Loucy (cell line): ENCODE results near the gene CFAP157.

Experiments used
- CTCF ChIP-seq: fragments of 200-600 bp; sonication (generic); conservative IDR thresholded peaks from 2 replicates; pipeline ENCODE4 v1.5.1; 2014; ENCODE audit warnings: mild to moderate bottlenecking, antibody characterized with exemption, low read length
- EZH2phosphoT487 ChIP-seq: fragments of 200-600 bp; IDR thresholded peaks from 2 replicates; pipeline ENCODE4 v1.6.1; 2018; ENCODE audit warnings: antibody characterized with exemption, mild to moderate bottlenecking, moderate library complexity, borderline replicate concordance

DNA sequence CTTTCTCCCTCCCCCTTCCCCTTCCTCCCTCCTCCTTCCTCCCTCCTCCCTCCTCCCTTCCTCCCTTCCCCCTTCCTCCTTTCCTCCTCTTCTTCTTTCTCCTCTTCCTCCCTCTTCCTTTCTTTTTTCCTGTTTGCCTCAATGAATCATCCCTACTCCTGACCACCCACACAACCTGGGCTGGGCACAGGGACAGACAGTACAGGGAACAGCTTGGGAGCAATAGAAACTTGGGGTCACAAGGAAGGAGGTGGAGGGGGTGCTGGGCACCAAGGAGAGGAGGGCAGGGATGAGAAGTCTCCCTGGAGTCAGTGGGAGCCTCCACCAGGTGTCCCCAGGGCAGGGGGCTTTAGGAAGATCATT lies 14.1 kb downstream of the CFAP157 start:
- TF ChIP-seq CTCF (no peak), EZH2phosphoT487 (no peak)
